HepG2 (cell line): ENCODE data around the gene KCNQ5. TPM values are rescaled to one million over a fixed set of nuclear protein-coding genes. Genes with fewer than 3 reads are reported as not detected.

Source experiments
- ATAC-seq: fragments of 200-7000 bp; cut with Tn5 transposase; 3 replicates; pipeline ENCODE4 v1.9.1; 2020; ENCODE audit warnings: mild to moderate bottlenecking, moderate library complexity
- BruUV-seq: library from RNA; stranded (reverse); fragments of 400-500 nt; replicated peaks from 2 replicates; lab custom pipeline; 2021; lab: Mats Ljungman, UMichigan
- CTCF ChIA-PET: fragments of 300-600 bp; formaldehyde crosslinking; extraction: SDS; loops from one replicate; lab custom pipeline; 2021; ENCODE audit warnings: low total read pairs, inconsistent platforms, low intra/inter-chr PET ratio; lab: Yijun Ruan, JAX
- POLR2A ChIA-PET: fragments of 350-600 bp; sonication (Branson Sonifier 250); formaldehyde crosslinking; loops from one replicate; lab custom pipeline; 2020; ENCODE audit warnings: antibody characterized with exemption, inconsistent platforms; lab: Yijun Ruan, JAX
- DNase-seq: peaks from one replicate; pipeline ENCODE4 v3.0.0-alpha.2; 2015; ENCODE audit warnings: low spot score
- FAIRE-seq: peaks from 3 replicates; lab custom pipeline; 2011; peaks lifted over from hg19 to GRCh38; lab: Jason Lieb, UNC
- H2AFZ ChIP-seq: one replicate; pipeline ENCODE4 v1.6.1; 2011; ENCODE audit warnings: low read length, inconsistent platforms
- H3K27ac ChIP-seq: fragments of 300-600 bp; 3 replicates; pipeline ENCODE4 v1.8.0; 2011; ENCODE audit warnings: mixed run types, mild to moderate bottlenecking, mixed read lengths, low read length, inconsistent platforms; ENCODE audit not compliant: insufficient read depth; ENCODE audit errors: extremely low read length
- H3K27me3 ChIP-seq, 2 experiments: fragments of 200-600 bp in 1 of 2; 2 replicates in 1 of 2; 3 replicates in 1 of 2; pipeline versions ENCODE4 v1.6.0 to v1.8.0; 2011; ENCODE audit warnings: low read length in 2 of 2, mild to moderate bottlenecking in 2 of 2, moderate library complexity in 2 of 2, inconsistent platforms in 1 of 2; ENCODE audit not compliant: insufficient read depth in 2 of 2, control insufficient read depth in 1 of 2
- H3K36me3 ChIP-seq, 2 experiments: fragments of 200-600 bp in 1 of 2; replicated peaks in 1 of 2; 2 replicates in 1 of 2; 3 replicates in 1 of 2; pipeline versions ENCODE4 v1.5.1 to v1.8.0; 2011; ENCODE audit warnings: low read length in 2 of 2, inconsistent platforms in 1 of 2; ENCODE audit not compliant: insufficient read depth in 2 of 2, control insufficient read depth in 1 of 2
- H3K4me1 ChIP-seq: 2 replicates; pipeline ENCODE4 v1.5.1; 2012; ENCODE audit warnings: low read length, inconsistent platforms; ENCODE audit not compliant: insufficient read depth
- H3K4me2 ChIP-seq: 2 replicates; pipeline ENCODE4 v1.6.0; 2011; ENCODE audit warnings: low read depth, low read length, inconsistent platforms
- H3K4me3 ChIP-seq, 3 experiments: fragments of 200-600 bp in 1 of 3; sonication (generic), shearing (Covaris generic) in 1 of 3; replicated peaks in 1 of 3; 2 replicates each; pipeline ENCODE4 v1.5.1; 2011 to 2016; ENCODE audit warnings: low read length in 3 of 3, inconsistent platforms in 2 of 3, low read depth in 2 of 3, mild to moderate bottlenecking in 2 of 3, control low read depth in 1 of 3, mixed read lengths in 1 of 3; ENCODE audit not compliant: insufficient read depth in 1 of 3
- H3K79me2 ChIP-seq: one replicate; pipeline ENCODE4 v1.6.1; 2011; ENCODE audit warnings: low read length, inconsistent platforms; ENCODE audit not compliant: insufficient read depth
- H3K9ac ChIP-seq: 2 replicates; pipeline ENCODE4 v1.6.0; 2011; ENCODE audit warnings: mild to moderate bottlenecking, low read depth, low read length, inconsistent platforms; ENCODE audit not compliant: insufficient read depth
- H3K9me3 ChIP-seq: 2 replicates; pipeline ENCODE4 v1.5.1; 2012; ENCODE audit warnings: mild to moderate bottlenecking, low read length
- H4K20me1 ChIP-seq: 2 replicates; pipeline ENCODE4 v1.6.0; 2011; ENCODE audit warnings: inconsistent platforms, mild to moderate bottlenecking, low read length, moderate library complexity; ENCODE audit not compliant: insufficient read depth
- BORCS8-MEF2B ChIP-seq: sonication (generic); formaldehyde crosslinking; IDR thresholded peaks from 2 replicates; pipeline ENCODE4 v1.8.0; 2022; ENCODE audit warnings: mild to moderate bottlenecking, missing genetic modification reagents
- CHD2 ChIP-seq: IDR thresholded peaks from 2 replicates; pipeline ENCODE4 v1.6.1; 2011; ENCODE audit warnings: low read depth, low read length, improper control_type of control experiment
- NFE2 ChIP-seq: sonication (generic); formaldehyde crosslinking; IDR thresholded peaks from 2 replicates; pipeline ENCODE4 v1.4.0; 2020; ENCODE audit warnings: missing genetic modification reagents
- RNF2 ChIP-seq: fragments of 450-650 bp; conservative IDR thresholded peaks from 2 replicates; pipeline ENCODE4 v1.6.1; 2016; ENCODE audit warnings: low read depth
- SAFB2 ChIP-seq: sonication (generic); formaldehyde crosslinking; IDR thresholded peaks from 2 replicates; pipeline ENCODE4 v1.5.1; 2020; ENCODE audit warnings: missing genetic modification reagents, low read depth, mild to moderate bottlenecking, borderline replicate concordance
- SP2 ChIP-seq: sonication (generic); formaldehyde crosslinking; IDR thresholded peaks from 2 replicates; pipeline ENCODE4 v1.5.1; 2020; ENCODE audit warnings: mild to moderate bottlenecking, missing genetic modification reagents
- THAP11 ChIP-seq: IDR thresholded peaks from 2 replicates; pipeline ENCODE4 v1.6.1; 2016; ENCODE audit warnings: missing biosample characterization, missing genetic modification reagents
- ZFP41 ChIP-seq: sonication (generic); formaldehyde crosslinking; IDR thresholded peaks from 2 replicates; pipeline ENCODE4 v1.4.0; 2020; ENCODE audit warnings: mild to moderate bottlenecking, missing genetic modification reagents, borderline replicate concordance
- ZNF484 ChIP-seq: sonication (generic); formaldehyde crosslinking; IDR thresholded peaks from 2 replicates; pipeline ENCODE4 v1.5.1; 2020; ENCODE audit warnings: mild to moderate bottlenecking, low read depth, missing genetic modification reagents, borderline replicate concordance
- ZNF746 ChIP-seq: sonication (generic); formaldehyde crosslinking; IDR thresholded peaks from 2 replicates; pipeline ENCODE4 v1.8.0; 2022; ENCODE audit warnings: mild to moderate bottlenecking, missing genetic modification reagents
- ZNF781 ChIP-seq: sonication (generic); formaldehyde crosslinking; IDR thresholded peaks from 2 replicates; pipeline ENCODE4 v1.5.1; 2020; ENCODE audit warnings: borderline replicate concordance, mild to moderate bottlenecking, missing genetic modification reagents; ENCODE audit errors: not compliant biosample characterization
- WGBS: methylation state at CpG from one replicate; pipeline ENCODE4 v1.1.6; 2017; ENCODE audit warnings: low lambda C conversion rate; 5-methylcytosine and 5-hydroxymethylcytosine counted together
- in situ Hi-C: cut with HindIII; loops from 2 replicates; pipeline ENCODE4 v1.10.0; 2017; ENCODE audit warnings: low pct_unique_long_range_greater_than_20kb; ENCODE audit not compliant: extremely low pct_ligation_motif_present
- intact Hi-C: fragments of 100-400 bp; cut with micrococcal nuclease; formaldehyde crosslinking; loops from one replicate; pipeline ENCODE4 v1.10.0; 2022; ENCODE audit not compliant: unreplicated experiment
- polyA plus RNA-seq, 8 experiments: library from polyadenylated mRNA; depleted of rRNA in 3 of 8; stranded (reverse) in 7 of 8; unstranded in 1 of 8; fragments of >200 nt; fragmentation: Illumina TruSeq in 4 of 8; extraction: Trizol in 4 of 8; gene quantifications; 2 replicates each; pipeline versions ENCODE4 v1.2.1 to v1.2.3, GENCODE V29; 2011 to 2016; ENCODE audit warnings: low read depth in 4 of 8, missing spikeins in 1 of 8, mixed read lengths in 1 of 8; ENCODE audit not compliant: insufficient read depth in 1 of 8
- total RNA-seq, 5 experiments: library from RNA; depleted of rRNA; stranded (reverse); fragments of >200 nt; fragmentation: Illumina TruSeq; extraction: Trizol; gene quantifications; 2 replicates each; pipeline ENCODE4 v1.2.3, GENCODE V29; 2016; ENCODE audit warnings: low read depth in 1 of 5
- TF ChIP-seq, protein P1 (sequence below): sonication (generic); formaldehyde crosslinking; conservative IDR thresholded peaks from 2 replicates; pipeline ENCODE4 v1.4.0; 2020; ENCODE audit warnings: missing genetic modification reagents
- TF ChIP-seq, protein P2 (sequence below): fragments of 450-650 bp; IDR thresholded peaks from 2 replicates; pipeline ENCODE4 v1.6.1; 2017
- TF ChIP-seq, protein P3 (sequence below): sonication (generic); formaldehyde crosslinking; IDR thresholded peaks from 2 replicates; pipeline ENCODE4 v1.4.0; 2020; ENCODE audit warnings: low read depth, mild to moderate bottlenecking, missing genetic modification reagents

Gene KCNQ5
- total and polyA plus RNA-seq, 2 of the 13 experiments (the other 11 are each of a cell fraction or from before 2014, with no cell fraction given), result 0.04 TPM; not detected in 1

DNA sequence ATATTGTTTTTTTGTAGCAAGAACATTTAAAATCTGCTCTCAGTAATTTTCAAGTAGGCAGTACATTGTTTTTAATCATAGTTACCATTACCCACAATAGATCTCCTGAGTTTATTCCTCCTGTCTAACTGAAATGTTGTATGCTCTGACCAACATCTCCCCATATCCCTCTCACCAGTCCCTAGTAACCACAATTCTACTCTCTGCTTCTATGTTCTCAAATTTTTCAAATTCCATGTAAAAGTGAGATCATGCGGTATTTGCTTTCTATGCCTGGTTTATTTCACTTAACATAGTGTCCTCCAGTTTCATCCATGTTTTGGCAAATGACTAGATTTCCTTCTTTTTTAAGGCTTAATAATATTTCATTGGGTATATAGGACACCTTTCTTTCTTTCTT lies 300.5 kb downstream of the KCNQ5 start:
- no peaks in the 10 kb centered on the region for H3K36me3 ChIP-seq
- in situ Hi-C loops, result no loop called here

DNA sequence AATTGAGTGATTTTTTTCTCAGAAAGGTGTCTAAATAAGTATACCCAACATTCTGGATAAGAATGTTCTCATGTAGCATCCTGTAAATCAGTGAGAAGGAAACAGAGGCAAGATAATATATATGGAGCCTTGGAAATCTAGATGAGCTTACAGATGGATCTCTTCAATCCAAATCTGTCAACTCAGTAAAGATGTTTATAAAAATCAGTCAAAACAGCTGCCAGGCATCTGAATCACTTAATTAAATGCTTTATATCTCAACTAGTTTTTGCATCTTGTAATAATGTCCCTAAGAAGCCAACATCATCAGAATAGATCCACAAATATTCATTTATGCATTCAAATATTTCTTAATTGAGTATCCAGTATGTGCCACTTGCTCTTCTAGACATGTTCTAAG lies 303.3 kb downstream of the KCNQ5 start:
- TF ChIP-seq SAFB2 (CRISPR knock-in tag), result no peak
- TF ChIP-seq, protein P1, sequence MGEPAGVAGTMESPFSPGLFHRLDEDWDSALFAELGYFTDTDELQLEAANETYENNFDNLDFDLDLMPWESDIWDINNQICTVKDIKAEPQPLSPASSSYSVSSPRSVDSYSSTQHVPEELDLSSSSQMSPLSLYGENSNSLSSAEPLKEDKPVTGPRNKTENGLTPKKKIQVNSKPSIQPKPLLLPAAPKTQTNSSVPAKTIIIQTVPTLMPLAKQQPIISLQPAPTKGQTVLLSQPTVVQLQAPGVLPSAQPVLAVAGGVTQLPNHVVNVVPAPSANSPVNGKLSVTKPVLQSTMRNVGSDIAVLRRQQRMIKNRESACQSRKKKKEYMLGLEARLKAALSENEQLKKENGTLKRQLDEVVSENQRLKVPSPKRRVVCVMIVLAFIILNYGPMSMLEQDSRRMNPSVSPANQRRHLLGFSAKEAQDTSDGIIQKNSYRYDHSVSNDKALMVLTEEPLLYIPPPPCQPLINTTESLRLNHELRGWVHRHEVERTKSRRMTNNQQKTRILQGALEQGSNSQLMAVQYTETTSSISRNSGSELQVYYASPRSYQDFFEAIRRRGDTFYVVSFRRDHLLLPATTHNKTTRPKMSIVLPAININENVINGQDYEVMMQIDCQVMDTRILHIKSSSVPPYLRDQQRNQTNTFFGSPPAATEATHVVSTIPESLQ, result no peak
- no peak for TF ChIP-seq RNF2
- no peak for TF ChIP-seq SP2 (CRISPR knock-in tag)
- TF ChIP-seq, protein P2, sequence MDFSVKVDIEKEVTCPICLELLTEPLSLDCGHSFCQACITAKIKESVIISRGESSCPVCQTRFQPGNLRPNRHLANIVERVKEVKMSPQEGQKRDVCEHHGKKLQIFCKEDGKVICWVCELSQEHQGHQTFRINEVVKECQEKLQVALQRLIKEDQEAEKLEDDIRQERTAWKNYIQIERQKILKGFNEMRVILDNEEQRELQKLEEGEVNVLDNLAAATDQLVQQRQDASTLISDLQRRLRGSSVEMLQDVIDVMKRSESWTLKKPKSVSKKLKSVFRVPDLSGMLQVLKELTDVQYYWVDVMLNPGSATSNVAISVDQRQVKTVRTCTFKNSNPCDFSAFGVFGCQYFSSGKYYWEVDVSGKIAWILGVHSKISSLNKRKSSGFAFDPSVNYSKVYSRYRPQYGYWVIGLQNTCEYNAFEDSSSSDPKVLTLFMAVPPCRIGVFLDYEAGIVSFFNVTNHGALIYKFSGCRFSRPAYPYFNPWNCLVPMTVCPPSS, result no peak
- no peak for TF ChIP-seq ZNF781 (CRISPR knock-in tag)
- TF ChIP-seq, protein P3, sequence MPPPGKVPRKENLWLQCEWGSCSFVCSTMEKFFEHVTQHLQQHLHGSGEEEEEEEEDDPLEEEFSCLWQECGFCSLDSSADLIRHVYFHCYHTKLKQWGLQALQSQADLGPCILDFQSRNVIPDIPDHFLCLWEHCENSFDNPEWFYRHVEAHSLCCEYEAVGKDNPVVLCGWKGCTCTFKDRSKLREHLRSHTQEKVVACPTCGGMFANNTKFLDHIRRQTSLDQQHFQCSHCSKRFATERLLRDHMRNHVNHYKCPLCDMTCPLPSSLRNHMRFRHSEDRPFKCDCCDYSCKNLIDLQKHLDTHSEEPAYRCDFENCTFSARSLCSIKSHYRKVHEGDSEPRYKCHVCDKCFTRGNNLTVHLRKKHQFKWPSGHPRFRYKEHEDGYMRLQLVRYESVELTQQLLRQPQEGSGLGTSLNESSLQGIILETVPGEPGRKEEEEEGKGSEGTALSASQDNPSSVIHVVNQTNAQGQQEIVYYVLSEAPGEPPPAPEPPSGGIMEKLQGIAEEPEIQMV (CRISPR knock-in tag), result no peak
- no peak for TF ChIP-seq THAP11
- TF ChIP-seq BORCS8-MEF2B (CRISPR knock-in tag), result no peak
- no peak for TF ChIP-seq ZFP41 (CRISPR knock-in tag)
- no peak for TF ChIP-seq ZNF484 (CRISPR knock-in tag)
- TF ChIP-seq ZNF746, result no peak
- no peak for TF ChIP-seq CHD2
- TF ChIP-seq, all 625 proteins: peak for 0
- H3K4me3 ChIP-seq, result no peak overlapping the region
- no peak overlapping the region for H2AFZ ChIP-seq
- no peak overlapping the region for H3K9ac ChIP-seq
- H3K9me3 ChIP-seq, result no peaks in the 10 kb centered on the region
- CTCF ChIA-PET, result no interaction called here
- no peaks in the 10 kb centered on the region for H3K79me2 ChIP-seq
- intact Hi-C loops (no loop called here), in situ Hi-C loops (no loop called here)
- no peak overlapping the region for H3K4me2 ChIP-seq
- H4K20me1 ChIP-seq, result no peaks in the 10 kb centered on the region
- no peak for ATAC-seq
- H3K27ac ChIP-seq, result no peak overlapping the region
- no peak for FAIRE-seq
- no peaks in the 10 kb centered on the region for H3K36me3 ChIP-seq
- H3K27me3 ChIP-seq, result no peaks in the 10 kb centered on the region
- DNase-seq, result no peak
- no TSS peak for BruUV-seq
- no peaks in the 10 kb centered on the region for H3K4me1 ChIP-seq
- POLR2A ChIA-PET, result no interaction called here

More for the DNA sequence above, 300.5 kb downstream of the KCNQ5 start:
- ChIA-PET POLR2A (no interaction called here), CTCF (no interaction called here)
- no peak for TF ChIP-seq NFE2 (CRISPR knock-in tag)
- Histone ChIP-seq H3K9ac (no peak overlapping the region), H3K27me3 (no peaks in the 10 kb centered on the region), H3K9me3 (no peaks in the 10 kb centered on the region), H3K79me2 (no peaks in the 10 kb centered on the region), H3K4me1 (no peaks in the 10 kb centered on the region), H3K4me2 (no peak overlapping the region), H3K4me3 (no peak overlapping the region), H2AFZ (no peak overlapping the region), H4K20me1 (no peaks in the 10 kb centered on the region), H3K27ac (no peak overlapping the region)
- DNase-seq (no peak), FAIRE-seq (no peak), ATAC-seq (no peak)
- intact Hi-C loops, result no loop called here
- no TSS peak for BruUV-seq
- WGBS, result 3% methylated on average over 1 of the region's 1 CpG
